Upper lobe of left lung (tissue), 6 donors: Measurements from ENCODE around the gene MAP3K10. TPM values are rescaled to one million over a fixed set of nuclear protein-coding genes. Genes with fewer than 3 reads are reported as not detected.
A peak's percentile ranks its signal among the peaks of the same experiment; 100 is the strongest.

ENCODE experiments used
- ATAC-seq, 2 donors: fragments of 200-7000 bp; cut with Tn5 transposase; one replicate each; pipeline ENCODE4 v1.9.1; 2022; ENCODE audit warnings: mild to moderate bottlenecking in 2 of 2, moderate library complexity in 2 of 2; ENCODE audit not compliant: low FRiP score in 2 of 2
- DNase-seq, 2 donors: peaks; one replicate each; pipeline ENCODE4 v3.0.0-alpha.2; 2019 to 2020
- H3K27ac ChIP-seq, 4 donors: fragments of 200-600 bp; sonication (generic); one replicate each; pipeline ENCODE4 v1.5.1; 2016 to 2019
- H3K27me3 ChIP-seq, 4 donors: fragments of 200-600 bp; sonication (generic); one replicate each; pipeline ENCODE4 v1.5.1; 2017 to 2019
- H3K36me3 ChIP-seq, 4 donors: fragments of 200-600 bp; sonication (generic); one replicate each; pipeline ENCODE4 v1.5.1; 2016 to 2019
- H3K4me1 ChIP-seq, 4 donors: fragments of 200-600 bp; sonication (generic); one replicate each; pipeline ENCODE4 v1.5.1; 2018 to 2019
- H3K4me3 ChIP-seq, 4 donors: fragments of 200-600 bp; sonication (generic); one replicate each; pipeline ENCODE4 v1.5.1; 2017 to 2019; ENCODE audit warnings: mild to moderate bottlenecking in 2 of 4, moderate library complexity in 1 of 4
- H3K9me3 ChIP-seq, 4 donors: fragments of 200-600 bp; sonication (generic); one replicate each; pipeline ENCODE4 v1.5.1; 2018 to 2019
- CTCF ChIP-seq, 6 experiments: fragments of 450-650 bp in 4 of 6; fragments of 200-600 bp in 2 of 6; sonication (generic) in 2 of 6; IDR thresholded peaks; one replicate each; pipeline ENCODE4 v1.5.1; 2016 to 2019; ENCODE audit warnings: antibody characterized with exemption in 6 of 6
- EP300 ChIP-seq, 4 donors: sonication (generic); formaldehyde crosslinking; IDR thresholded peaks; one replicate each; pipeline ENCODE4 v1.5.1; 2017; ENCODE audit warnings: antibody characterized with exemption in 4 of 4, control low read depth in 2 of 4
- POLR2A ChIP-seq, 4 donors: fragments of 450-650 bp; IDR thresholded peaks; one replicate each; pipeline ENCODE4 v1.5.1; 2016 to 2017; ENCODE audit warnings: antibody characterized with exemption in 4 of 4, mild to moderate bottlenecking in 2 of 4
- POLR2AphosphoS5 ChIP-seq, 2 donors: sonication (generic); formaldehyde crosslinking; IDR thresholded peaks; one replicate each; pipeline ENCODE4 v1.5.1; 2017; ENCODE audit warnings: antibody characterized with exemption in 2 of 2
- WGBS, 2 donors: methylation state at CpG; one replicate each; pipeline ENCODE4 v1.1.5; 2017 to 2018; 5-methylcytosine and 5-hydroxymethylcytosine counted together
- total RNA-seq, 6 donors: library from RNA; depleted of rRNA in 4 of 6; stranded (reverse); fragments of >200 nt in 4 of 6; gene quantifications; one replicate each; pipeline versions ENCODE4 v1.1.0 to v1.2.1, GENCODE V29; 2016 to 2021
- donor health status: DM: no; HTN: no; CAD: no; lungs with moderate emphysema.
- donor health status: DM: no; HTN: yes; CAD: no; lungs with severe emphysema.

The MAP3K10 gene
- total RNA-seq, 6 donors from 2014 or later: 9.0 to 56.6 (median 18.4) TPM

- H3K27me3 ChIP-seq: no peaks in the 10 kb centered on the region
- H3K4me3 ChIP-seq: no peak overlapping the region
- no peaks in the 10 kb centered on the region for H3K9me3 ChIP-seq
- TF ChIP-seq POLR2AphosphoS5 (IDR thresholded peaks at IDR 0.05): no peak
- TF ChIP-seq POLR2A (IDR thresholded peaks at IDR 0.05): no peak
- no peak for TF ChIP-seq EP300 (IDR thresholded peaks at IDR 0.05)
- TF ChIP-seq CTCF (IDR thresholded peaks at IDR 0.05): no peak
- peaks cover 14 to 47% (median 39%) of the 10 kb centered on the region in 4 donors for H3K36me3 ChIP-seq
- no peak for ATAC-seq
- 90 to 100% methylated on average over 2 to 11 of the region's 12 CpGs for WGBS, 2 donors
- no peak for DNase-seq
- peak overlapping the region; percentile 52 to 67 (median 58) for H3K27ac ChIP-seq
- H3K4me1 ChIP-seq: peaks cover 19 to 29% (median 21%) of the 10 kb centered on the region in 4 donors
Measured at GRCh38 chr19:40242480-40242879, 51.3 kb downstream of the MAP3K10 start.

- TF ChIP-seq POLR2A (IDR thresholded peaks at IDR 0.05) (no peak), CTCF (IDR thresholded peaks at IDR 0.05) (no peak), POLR2AphosphoS5 (IDR thresholded peaks at IDR 0.05) (no peak), EP300 (IDR thresholded peaks at IDR 0.05) (no peak)
- ATAC-seq (no peak), DNase-seq (no peak)
- 89 to 100% methylated on average over 2 of the region's 2 CpGs for WGBS, 2 donors
- Histone ChIP-seq H3K27me3 (no peaks in the 10 kb centered on the region), H3K27ac (peak overlapping the region in 1 of 4 donors; percentile 67), H3K36me3 (peaks cover 9 to 40% (median 32%) of the 10 kb centered on the region in 4 donors), H3K9me3 (no peaks in the 10 kb centered on the region), H3K4me3 (no peak overlapping the region), H3K4me1 (peaks cover 19 to 36% (median 21%) of the 10 kb centered on the region in 4 donors)
Measured at GRCh38 chr19:40243181-40243580, 52.0 kb downstream of the MAP3K10 start.

- H3K27me3 ChIP-seq: no peaks in the 10 kb centered on the region
- H3K36me3 ChIP-seq: peaks cover 6 to 24% (median 21%) of the 10 kb centered on the region in 4 donors
- no peak for DNase-seq
- no peak for ATAC-seq
- no peak overlapping the region for H3K4me3 ChIP-seq
- 86 to 89% methylated on average over 11 to 12 of the region's 12 CpGs for WGBS, 2 donors
- peaks cover 19 to 36% (median 21%) of the 10 kb centered on the region in 4 donors for H3K4me1 ChIP-seq
- TF ChIP-seq POLR2A (IDR thresholded peaks at IDR 0.05): no peak
- no peak for TF ChIP-seq CTCF (IDR thresholded peaks at IDR 0.05)
- H3K9me3 ChIP-seq: no peaks in the 10 kb centered on the region
- H3K27ac ChIP-seq: no peak overlapping the region
Measured at GRCh38 chr19:40244579-40245317, 53.5 kb downstream of the MAP3K10 start.

- Histone ChIP-seq H3K27ac (no peak overlapping the region), H3K9me3 (no peaks in the 10 kb centered on the region), H3K4me3 (no peak overlapping the region), H3K27me3 (no peaks in the 10 kb centered on the region), H3K36me3 (peaks cover 2 to 24% (median 15%) of the 10 kb centered on the region in 4 donors), H3K4me1 (peaks cover 19 to 36% (median 21%) of the 10 kb centered on the region in 4 donors)
- WGBS, 2 donors: 84 to 85% methylated on average over 9 of the region's 9 CpGs
- no peak for TF ChIP-seq POLR2AphosphoS5 (IDR thresholded peaks at IDR 0.05)
- no peak for TF ChIP-seq EP300 (IDR thresholded peaks at IDR 0.05)
- TF ChIP-seq CTCF (IDR thresholded peaks at IDR 0.05): no peak
- TF ChIP-seq POLR2A (IDR thresholded peaks at IDR 0.05): no peak
- DNase-seq (peak in 1 of 2 donors; percentile 25), ATAC-seq (no peak)
Measured at GRCh38 chr19:40245506-40246128, 54.4 kb downstream of the MAP3K10 start.
